ENCODE data around the gene MRPL46.

Gene MRPL46

DNA sequence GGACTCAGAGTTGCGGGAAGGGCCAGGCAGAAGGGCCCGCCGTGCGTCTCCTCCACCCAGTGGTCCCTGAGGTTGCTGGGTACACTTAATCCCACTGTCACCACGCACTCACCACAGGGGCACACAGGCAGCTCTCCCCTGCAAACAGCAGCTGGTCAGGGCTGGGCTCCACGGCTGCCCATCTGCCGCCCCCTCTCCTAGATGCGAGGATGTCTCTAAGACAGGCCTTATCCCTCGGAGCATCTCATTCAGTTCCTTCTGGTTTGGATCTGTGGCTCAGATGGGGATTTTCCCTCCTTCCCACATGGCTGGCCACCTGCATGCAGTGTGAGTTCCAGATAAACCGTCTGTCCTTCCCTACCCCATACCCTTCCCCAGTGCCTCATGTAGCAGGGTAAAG is 26.7 kb upstream of the MRPL46 start:
- TF ChIP-seq POLR2A (IDR thresholded peaks at IDR 0.05; ENCODE audit: low read depth, low read length) (no peak), POLR2AphosphoS5 (IDR thresholded peaks at IDR 0.05; ENCODE audit: low read depth, low read length) (no peak), TAF1 (IDR thresholded peaks at IDR 0.05; ENCODE audit: borderline replicate concordance, low read depth, low read length) (no peak)
- DNase-seq (ENCODE audit: insufficient read length) = no peak
- FAIRE-seq = no peak

GRCh38 chr15:88491158-88491557 is 24.0 kb upstream of the MRPL46 start:
- FAIRE-seq (no peak), DNase-seq (ENCODE audit: insufficient read length) (no peak)
- TF ChIP-seq POLR2AphosphoS5 (IDR thresholded peaks at IDR 0.05; ENCODE audit: low read depth, low read length) (no peak), POLR2A (IDR thresholded peaks at IDR 0.05; ENCODE audit: low read depth, low read length) (no peak), TAF1 (IDR thresholded peaks at IDR 0.05; ENCODE audit: borderline replicate concordance, low read depth, low read length) (no peak)

GRCh38 chr15:88490036-88490435 is 22.8 kb upstream of the MRPL46 start:
- FAIRE-seq = no peak
- no peak for DNase-seq (ENCODE audit: insufficient read length)
- TF ChIP-seq POLR2AphosphoS5 (IDR thresholded peaks at IDR 0.05; ENCODE audit: low read depth, low read length) (no peak), POLR2A (IDR thresholded peaks at IDR 0.05; ENCODE audit: low read depth, low read length) (no peak), TAF1 (IDR thresholded peaks at IDR 0.05; ENCODE audit: borderline replicate concordance, low read depth, low read length) (no peak)

- FAIRE-seq (no peak), DNase-seq (ENCODE audit: insufficient read length) (no peak)
- TF ChIP-seq POLR2A (IDR thresholded peaks at IDR 0.05; ENCODE audit: low read depth, low read length) (no peak), POLR2AphosphoS5 (IDR thresholded peaks at IDR 0.05; ENCODE audit: low read depth, low read length) (no peak)
These were observed 22.1 kb upstream of the MRPL46 start for GRCh38 chr15:88489321-88489720.

DNA sequence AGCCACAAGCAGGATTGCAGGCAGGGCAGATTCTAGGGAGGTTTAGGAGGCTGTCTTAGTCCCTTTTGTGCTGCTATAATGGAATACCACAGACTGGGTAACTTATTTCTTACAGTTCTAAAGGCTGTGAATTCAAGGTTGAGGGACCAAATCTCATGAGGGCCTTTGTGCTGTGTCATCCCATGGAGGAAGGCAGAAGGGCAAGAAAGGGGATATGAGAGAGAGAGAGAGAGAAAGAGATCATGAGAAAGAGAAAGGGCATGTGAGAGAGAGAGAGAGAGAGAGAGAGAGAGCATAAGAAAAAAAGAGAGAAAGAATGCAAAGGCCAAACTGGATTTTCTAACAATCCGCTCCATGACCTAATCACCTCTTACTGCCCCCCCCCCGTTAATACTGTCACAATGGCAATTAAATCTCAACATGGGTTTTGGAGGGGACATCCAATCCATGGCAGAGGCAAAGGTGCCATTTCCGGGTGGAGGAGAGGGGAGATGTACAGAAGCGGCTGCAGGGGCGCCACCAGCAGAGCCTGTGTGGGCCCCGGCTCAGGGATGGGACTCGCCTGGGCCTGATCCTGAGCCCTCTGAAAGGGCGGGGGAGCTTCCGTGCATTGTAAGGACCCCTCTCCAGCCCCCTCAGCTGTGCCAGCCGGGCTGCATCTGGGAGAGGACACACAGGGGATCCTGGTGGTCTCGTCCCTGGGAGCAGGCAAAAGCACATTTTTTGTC is 20.8 kb upstream of the MRPL46 start:
- TF ChIP-seq POLR2A (IDR thresholded peaks at IDR 0.05; ENCODE audit: low read depth, low read length) (no peak), POLR2AphosphoS5 (IDR thresholded peaks at IDR 0.05; ENCODE audit: low read depth, low read length) (no peak), TAF1 (IDR thresholded peaks at IDR 0.05; ENCODE audit: borderline replicate concordance, low read depth, low read length) (no peak)
- DNase-seq (ENCODE audit: insufficient read length) (no peak), FAIRE-seq (no peak)

GRCh38 chr15:88487178-88487795 is 20.1 kb upstream of the MRPL46 start:
- FAIRE-seq = no peak
- TF ChIP-seq TAF1 (IDR thresholded peaks at IDR 0.05; ENCODE audit: borderline replicate concordance, low read depth, low read length) (no peak), POLR2AphosphoS5 (IDR thresholded peaks at IDR 0.05; ENCODE audit: low read depth, low read length) (no peak), POLR2A (IDR thresholded peaks at IDR 0.05; ENCODE audit: low read depth, low read length) (no peak)
- no peak for DNase-seq (ENCODE audit: insufficient read length)

GRCh38 chr15:88484682-88485331 is 17.6 kb upstream of the MRPL46 start:
- no peak for DNase-seq (ENCODE audit: insufficient read length)
- no peak for FAIRE-seq
- TF ChIP-seq POLR2A (IDR thresholded peaks at IDR 0.05; ENCODE audit: low read depth, low read length) (no peak), TAF1 (IDR thresholded peaks at IDR 0.05; ENCODE audit: borderline replicate concordance, low read depth, low read length) (no peak), POLR2AphosphoS5 (IDR thresholded peaks at IDR 0.05; ENCODE audit: low read depth, low read length) (no peak)

DNA sequence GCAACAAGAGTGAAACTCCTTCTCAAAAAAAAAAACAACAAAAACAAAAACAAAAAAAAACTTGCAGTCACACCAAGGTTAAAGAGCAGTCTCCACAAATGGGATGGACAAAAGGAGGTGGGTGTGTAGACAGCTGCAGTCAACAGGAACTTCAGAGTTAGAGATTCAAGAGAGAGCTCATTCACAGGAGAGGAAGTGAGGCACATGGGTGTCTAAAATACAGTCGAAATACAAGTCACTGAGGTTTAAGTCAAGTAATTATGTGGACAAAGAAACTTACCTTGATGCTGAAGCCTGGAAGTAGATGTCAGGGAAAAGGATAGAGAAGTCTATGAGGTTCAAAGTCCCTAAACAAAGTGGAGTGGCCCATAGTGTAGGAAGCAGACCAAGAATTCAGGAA is 15.1 kb upstream of the MRPL46 start:
- TF ChIP-seq POLR2AphosphoS5 (IDR thresholded peaks at IDR 0.05; ENCODE audit: low read depth, low read length) = no peak
- TF ChIP-seq TAF1 (IDR thresholded peaks at IDR 0.05; ENCODE audit: borderline replicate concordance, low read depth, low read length) = no peak
- DNase-seq (ENCODE audit: insufficient read length) = no peak
- no peak for FAIRE-seq

DNA sequence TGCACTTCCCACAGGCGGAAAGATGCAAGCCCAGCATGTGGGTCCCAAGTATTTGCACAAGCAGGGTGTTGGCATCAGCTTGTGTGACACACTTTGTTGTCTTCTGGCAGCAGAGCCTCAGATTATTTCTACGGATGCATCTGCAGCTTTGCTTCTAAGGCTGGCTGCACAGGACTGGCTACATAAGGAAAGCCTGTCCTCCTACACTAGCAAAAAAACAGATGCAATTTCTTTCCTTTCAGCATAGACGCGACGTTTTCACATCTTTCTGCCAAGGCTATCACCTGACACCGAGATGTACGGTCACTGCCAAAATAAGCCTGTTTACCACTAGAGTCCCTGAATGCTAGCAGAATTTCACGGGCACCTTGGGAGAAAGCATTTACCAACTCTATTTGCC is 13.8 kb upstream of the MRPL46 start:
- no peak for FAIRE-seq
- TF ChIP-seq POLR2A (IDR thresholded peaks at IDR 0.05; ENCODE audit: low read depth, low read length) (no peak), POLR2AphosphoS5 (IDR thresholded peaks at IDR 0.05; ENCODE audit: low read depth, low read length) (no peak), TAF1 (IDR thresholded peaks at IDR 0.05; ENCODE audit: borderline replicate concordance, low read depth, low read length) (no peak)

DNA sequence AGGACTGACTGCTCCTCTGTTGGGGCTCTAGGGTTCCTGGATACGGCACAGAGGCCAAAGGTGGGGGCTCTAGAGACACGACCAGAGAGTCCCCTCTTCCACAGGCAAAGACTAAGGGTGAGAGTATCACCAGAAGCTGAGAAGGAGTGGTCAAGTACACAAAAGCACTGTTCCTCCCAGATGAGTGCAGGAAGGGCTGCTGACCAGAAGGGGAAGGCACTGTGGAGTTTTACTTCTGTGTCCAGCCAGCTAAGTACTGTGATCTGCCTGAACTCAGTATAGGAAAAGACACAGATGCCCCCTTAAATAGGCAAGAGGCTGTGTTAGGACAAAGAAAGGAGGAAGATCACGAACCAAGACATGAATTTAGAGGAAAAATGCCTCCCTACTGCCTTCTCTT is 12.0 kb upstream of the MRPL46 start:
- no peak for FAIRE-seq
- TF ChIP-seq POLR2A (IDR thresholded peaks at IDR 0.05; ENCODE audit: low read depth, low read length) = no peak
- no peak for DNase-seq (ENCODE audit: insufficient read length)

More for the DNA sequence above, 13.8 kb upstream of the MRPL46 start:
- DNase-seq (ENCODE audit: insufficient read length) = no peak

GRCh38 chr15:88477904-88478303 is 10.7 kb upstream of the MRPL46 start:
- no peak for DNase-seq (ENCODE audit: insufficient read length)
- no peak for TF ChIP-seq TAF1 (IDR thresholded peaks at IDR 0.05; ENCODE audit: borderline replicate concordance, low read depth, low read length)
- no peak for TF ChIP-seq POLR2A (IDR thresholded peaks at IDR 0.05; ENCODE audit: low read depth, low read length)
- TF ChIP-seq POLR2AphosphoS5 (IDR thresholded peaks at IDR 0.05; ENCODE audit: low read depth, low read length) = no peak
- FAIRE-seq = no peak

GRCh38 chr15:88477126-88477525 is 9.9 kb upstream of the MRPL46 start:
- no peak for DNase-seq (ENCODE audit: insufficient read length)
- FAIRE-seq = no peak
- no peak for TF ChIP-seq POLR2A (IDR thresholded peaks at IDR 0.05; ENCODE audit: low read depth, low read length)
- TF ChIP-seq TAF1 (IDR thresholded peaks at IDR 0.05; ENCODE audit: borderline replicate concordance, low read depth, low read length) = no peak
- TF ChIP-seq POLR2AphosphoS5 (IDR thresholded peaks at IDR 0.05; ENCODE audit: low read depth, low read length) = no peak
